ENCODE data around the gene MYRIP. TPM values are rescaled to one million over a fixed set of nuclear protein-coding genes. Genes with fewer than 3 reads are reported as not detected.

The MYRIP gene
- total RNA-seq, 2 donors from 2014 or later: 4.2 to 7.1 TPM

DNA sequence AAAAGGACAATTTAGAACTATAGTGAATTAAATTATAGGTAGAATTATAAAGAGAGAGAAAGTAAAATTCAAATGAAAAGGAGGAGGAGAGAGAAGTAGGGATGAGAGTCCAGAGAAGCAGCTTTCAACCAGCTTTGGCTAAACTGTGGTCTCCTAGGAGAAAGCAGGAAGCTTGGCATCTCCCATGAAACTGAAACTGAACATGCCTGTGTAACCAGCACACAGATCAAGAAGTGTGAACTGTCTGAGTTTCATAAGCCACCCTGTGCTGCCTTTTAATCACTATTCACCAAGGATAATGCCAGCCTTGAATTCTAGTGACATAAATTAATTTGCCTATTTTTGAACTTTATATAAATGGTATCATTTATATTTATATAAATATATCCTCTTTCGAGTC is 128.5 kb downstream of the MYRIP start:
- no peak for DNase-seq (ENCODE audit: low spot score)
- H3K4me1 ChIP-seq: peaks cover 0 to 8% of the 10 kb centered on the region in 2 donors
- no peak for TF ChIP-seq CTCF (IDR thresholded peaks at IDR 0.05)
- H3K27ac ChIP-seq: no peak overlapping the region
- no peaks in the 10 kb centered on the region for H3K9me3 ChIP-seq
- H3K36me3 ChIP-seq: no peaks in the 10 kb centered on the region
- no peak overlapping the region for H3K4me3 ChIP-seq
- H3K27me3 ChIP-seq: no peaks in the 10 kb centered on the region

GRCh38 chr3:39941931-39942330 is 132.5 kb downstream of the MYRIP start:
- no peaks in the 10 kb centered on the region for H3K9me3 ChIP-seq
- DNase-seq (ENCODE audit: low spot score): no peak
- H3K36me3 ChIP-seq: no peaks in the 10 kb centered on the region
- H3K4me1 ChIP-seq: no peaks in the 10 kb centered on the region
- TF ChIP-seq CTCF (IDR thresholded peaks at IDR 0.05): no peak
- H3K27ac ChIP-seq: no peak overlapping the region
- H3K4me3 ChIP-seq: no peak overlapping the region
- H3K27me3 ChIP-seq: no peaks in the 10 kb centered on the region

- Histone ChIP-seq H3K27ac (peak overlapping the region; percentile 32 to 60), H3K9me3 (no peaks in the 10 kb centered on the region), H3K27me3 (no peaks in the 10 kb centered on the region), H3K36me3 (no peaks in the 10 kb centered on the region), H3K4me3 (no peak overlapping the region), H3K4me1 (peaks cover 0 to 29% of the 10 kb centered on the region in 2 donors)
- DNase-seq (ENCODE audit: low spot score): no peak
- no peak for TF ChIP-seq CTCF (IDR thresholded peaks at IDR 0.05)
Measured at GRCh38 chr3:39960515-39961191, 151.2 kb downstream of the MYRIP start.

DNA sequence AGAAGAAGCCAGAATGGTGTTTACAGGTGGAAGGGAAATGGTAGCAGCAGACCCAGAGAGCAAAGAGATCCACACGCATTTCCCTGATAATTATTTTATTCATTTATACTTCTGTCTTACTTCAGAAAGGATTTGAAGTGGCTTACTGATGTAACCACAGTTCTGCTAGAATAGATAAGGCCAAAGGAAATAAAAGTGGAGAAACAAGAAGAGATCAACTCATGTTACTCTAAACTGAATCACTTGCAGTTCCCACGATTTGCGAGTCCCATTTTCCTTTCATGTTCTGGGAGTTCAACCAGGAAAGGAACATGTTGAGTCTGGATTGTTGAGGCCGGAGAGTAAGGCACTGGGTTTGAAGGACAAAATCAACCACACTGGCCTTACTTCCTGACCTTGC is 151.8 kb downstream of the MYRIP start:
- H3K27me3 ChIP-seq: no peaks in the 10 kb centered on the region
- no peaks in the 10 kb centered on the region for H3K9me3 ChIP-seq
- peak overlapping the region; percentile 32 to 60 for H3K27ac ChIP-seq
- DNase-seq (ENCODE audit: low spot score): no peak
- TF ChIP-seq CTCF (IDR thresholded peaks at IDR 0.05): no peak
- H3K36me3 ChIP-seq: no peaks in the 10 kb centered on the region
- no peak overlapping the region for H3K4me3 ChIP-seq
- H3K4me1 ChIP-seq: peaks cover 0 to 29% of the 10 kb centered on the region in 2 donors

DNA sequence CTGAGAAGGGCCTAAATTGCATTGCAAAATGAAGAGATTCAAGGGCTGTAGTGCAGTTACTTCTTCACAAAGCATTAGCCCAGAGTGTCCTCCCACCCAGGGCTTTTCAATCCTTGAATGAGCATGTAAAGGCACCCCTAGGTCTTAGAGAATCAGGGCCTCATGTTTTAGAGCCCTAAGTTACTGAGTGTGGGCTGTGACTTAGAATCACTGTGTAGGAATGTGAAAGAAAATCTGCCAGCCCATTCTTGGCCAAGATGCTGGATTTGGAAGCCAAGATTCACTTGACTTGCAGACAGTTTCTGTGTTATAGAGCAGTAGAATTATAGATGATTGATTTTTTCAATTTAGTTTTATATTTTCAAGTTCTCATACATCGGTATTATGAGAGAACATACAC is 153.2 kb downstream of the MYRIP start:
- no peak for DNase-seq (ENCODE audit: low spot score)
- peaks cover 0 to 29% of the 10 kb centered on the region in 2 donors for H3K4me1 ChIP-seq
- H3K36me3 ChIP-seq: no peaks in the 10 kb centered on the region
- peak overlapping the region in 1 of 2 donors; percentile 60 for H3K27ac ChIP-seq
- H3K4me3 ChIP-seq: no peak overlapping the region
- no peak for TF ChIP-seq CTCF (IDR thresholded peaks at IDR 0.05)
- H3K9me3 ChIP-seq: no peaks in the 10 kb centered on the region
- no peaks in the 10 kb centered on the region for H3K27me3 ChIP-seq

- peaks cover 0 to 21% of the 10 kb centered on the region in 2 donors for H3K4me1 ChIP-seq
- no peak overlapping the region for H3K4me3 ChIP-seq
- DNase-seq (ENCODE audit: low spot score): no peak
- H3K9me3 ChIP-seq: peaks cover 0 to 5% of the 10 kb centered on the region in 2 donors
- no peaks in the 10 kb centered on the region for H3K36me3 ChIP-seq
- no peaks in the 10 kb centered on the region for H3K27me3 ChIP-seq
- no peak overlapping the region for H3K27ac ChIP-seq
- no peak for TF ChIP-seq CTCF (IDR thresholded peaks at IDR 0.05)
Measured at GRCh38 chr3:39965461-39965860, 156.1 kb downstream of the MYRIP start.

All from right atrium auricular region (tissue), 2 donors.